Measurements from ENCODE around the gene TSSC4. TPM values are rescaled to one million over a fixed set of nuclear protein-coding genes. Genes with fewer than 3 reads are reported as not detected.

TSSC4 gene
- total RNA-seq, 2 experiments from 2014 or later, result 46.9 to 54.2 TPM

- no peaks in the 10 kb centered on the region for H3K36me3 Mint-ChIP-seq
- H3K9me3 Mint-ChIP-seq, result no peaks in the 10 kb centered on the region
- no peak for DNase-seq
- H3K4me3 Mint-ChIP-seq, result peak overlapping the region; percentile 87
- H3K27ac Mint-ChIP-seq, result peak overlapping the region; percentile 17
- H3K4me1 Mint-ChIP-seq, result peaks cover 25% of the 10 kb centered on the region
- no peaks in the 10 kb centered on the region for H3K27me3 Mint-ChIP-seq
Observed at GRCh38 chr11:2446590-2447252, 46.2 kb downstream of the TSSC4 start.

DNA sequence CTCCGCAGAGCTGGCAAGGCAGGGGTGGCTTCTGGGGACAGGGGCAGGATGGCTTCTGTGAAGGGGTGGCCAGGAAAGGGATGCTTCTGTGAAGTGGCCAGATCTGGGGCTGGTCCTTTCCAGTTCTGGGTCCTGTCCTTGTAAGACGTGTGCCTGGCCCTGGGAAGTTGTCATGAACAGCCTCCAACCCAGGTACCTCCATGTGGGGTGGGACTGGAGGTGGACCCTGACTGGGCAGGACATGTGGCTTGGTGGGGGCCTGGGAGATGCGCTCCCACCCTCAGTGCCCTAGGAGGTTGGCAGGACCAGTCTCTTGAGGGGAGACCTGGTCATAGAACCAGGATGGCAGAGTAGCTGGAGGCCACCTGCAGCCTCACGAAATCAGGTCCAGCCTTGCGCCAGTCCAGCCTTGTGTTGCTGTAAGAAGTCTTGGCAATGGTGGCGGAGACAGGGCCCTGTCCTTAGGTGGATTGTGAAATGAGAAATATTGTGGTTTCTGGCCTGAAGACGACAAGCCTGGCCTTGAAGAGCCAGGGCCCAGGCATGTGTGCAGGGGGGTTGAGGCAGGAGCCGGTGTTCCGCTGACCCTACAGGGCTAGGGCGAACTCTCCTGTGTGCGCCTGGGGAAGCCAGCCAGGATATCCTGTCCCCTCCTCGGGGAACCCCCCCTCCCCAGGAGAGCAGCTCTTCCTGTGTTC is 46.9 kb downstream of the TSSC4 start:
- no peaks in the 10 kb centered on the region for H3K9me3 Mint-ChIP-seq
- H3K27me3 Mint-ChIP-seq, result no peaks in the 10 kb centered on the region
- H3K36me3 Mint-ChIP-seq, result no peaks in the 10 kb centered on the region
- no peak for DNase-seq
- H3K4me3 Mint-ChIP-seq, result peak overlapping the region; percentile 87
- peak overlapping the region; percentile 17 for H3K27ac Mint-ChIP-seq
- peaks cover 23% of the 10 kb centered on the region for H3K4me1 Mint-ChIP-seq

GRCh38 chr11:2447951-2448650 is 47.6 kb downstream of the TSSC4 start:
- Mint-ChIP-seq H3K27ac (no peak overlapping the region), H3K36me3 (no peaks in the 10 kb centered on the region)

DNA sequence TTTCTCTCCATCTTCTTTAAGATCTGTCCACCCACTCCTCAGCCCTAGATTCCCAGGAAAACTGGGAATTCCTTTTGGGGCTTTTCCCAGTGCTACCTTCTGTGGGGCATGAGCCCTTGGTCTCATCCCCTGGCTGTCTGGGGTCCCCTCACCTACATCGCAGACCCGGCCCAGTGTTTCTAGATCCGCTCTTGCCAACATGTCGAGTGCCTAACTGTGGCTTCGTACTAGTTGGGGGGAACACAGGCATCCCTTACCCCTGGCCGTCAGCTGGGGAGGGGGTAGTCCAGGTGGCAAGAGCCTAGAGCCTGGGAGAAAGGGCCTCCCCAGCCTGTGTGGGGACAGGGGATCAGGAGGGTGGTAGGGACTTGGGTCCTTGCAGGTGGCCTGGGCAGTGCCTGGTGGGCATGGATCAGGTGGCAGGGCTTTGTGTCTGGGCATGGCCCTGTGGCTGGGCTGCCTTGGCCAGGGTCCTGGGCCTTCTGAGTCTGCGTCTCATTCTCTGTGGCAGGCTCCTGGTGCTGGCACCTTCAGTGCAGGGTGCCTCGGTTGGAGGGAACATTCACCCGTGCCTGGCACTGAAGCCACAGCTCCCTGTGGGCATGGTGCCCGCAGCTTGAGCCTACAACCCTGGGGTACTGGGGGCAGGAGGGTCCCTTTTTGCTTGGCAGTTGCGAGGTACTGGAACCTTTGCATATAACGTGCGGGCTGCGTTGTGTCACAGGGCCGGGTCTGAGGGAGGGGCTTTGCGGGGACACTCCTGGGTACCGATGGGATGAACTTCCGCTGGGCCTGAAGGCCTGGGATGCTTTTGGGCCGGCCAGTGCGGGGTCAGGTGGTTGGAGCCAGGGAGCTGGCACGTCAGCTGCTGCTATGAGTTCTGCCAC is 48.4 kb downstream of the TSSC4 start:
- Mint-ChIP-seq H3K4me3 (no peak overlapping the region), H3K4me1 (peaks cover 11% of the 10 kb centered on the region), H3K9me3 (no peaks in the 10 kb centered on the region), H3K36me3 (no peaks in the 10 kb centered on the region), H3K27ac (no peak overlapping the region), H3K27me3 (no peaks in the 10 kb centered on the region)
- DNase-seq, result no peak

More at GRCh38 chr11:2447951-2448650, 47.6 kb downstream of the TSSC4 start:
- H3K27me3 Mint-ChIP-seq, result no peaks in the 10 kb centered on the region
- no peak overlapping the region for H3K4me3 Mint-ChIP-seq
- no peaks in the 10 kb centered on the region for H3K9me3 Mint-ChIP-seq
- no peak for DNase-seq
- H3K4me1 Mint-ChIP-seq, result peaks cover 16% of the 10 kb centered on the region

DNA sequence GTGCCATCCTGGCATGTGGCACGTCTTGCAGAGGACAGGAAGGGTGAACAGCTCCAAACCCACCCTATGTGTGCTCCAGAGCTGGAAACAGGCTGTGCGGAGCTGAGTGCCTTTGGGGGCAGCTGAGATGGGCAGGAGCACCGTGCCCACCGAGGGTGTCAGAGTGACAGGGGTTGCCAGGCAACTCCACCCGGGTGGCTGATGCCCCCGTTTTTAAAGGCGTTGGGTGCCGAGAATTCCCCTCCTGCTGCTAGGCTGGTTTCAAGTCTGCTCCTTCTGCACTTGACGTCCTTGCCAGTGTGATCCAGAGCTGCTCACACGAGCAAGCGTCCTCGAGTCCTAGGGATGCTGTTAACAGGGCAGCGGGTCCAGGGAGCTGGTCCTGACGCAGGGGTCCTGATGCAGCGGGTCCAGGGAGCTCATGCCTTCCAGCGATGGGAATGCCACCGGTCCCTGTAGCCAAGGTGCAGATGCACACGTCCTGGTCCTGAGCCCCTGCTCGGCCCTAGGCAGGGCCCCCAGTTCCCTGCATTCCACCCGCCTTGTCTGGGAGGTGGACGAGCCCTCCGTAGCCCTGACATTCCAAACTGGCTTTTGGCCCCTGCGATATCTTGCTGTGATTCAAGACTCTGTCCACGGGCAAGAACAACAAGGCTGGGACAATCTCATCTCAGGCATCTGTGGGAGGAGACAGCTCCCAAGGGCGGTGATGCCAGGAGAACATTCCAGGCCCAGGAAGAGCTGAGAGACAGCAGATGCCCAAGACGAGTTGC is 49.2 kb downstream of the TSSC4 start:
- no peaks in the 10 kb centered on the region for H3K36me3 Mint-ChIP-seq
- peaks cover 11% of the 10 kb centered on the region for H3K4me1 Mint-ChIP-seq
- H3K9me3 Mint-ChIP-seq, result no peaks in the 10 kb centered on the region
- no peak overlapping the region for H3K27ac Mint-ChIP-seq
- no peaks in the 10 kb centered on the region for H3K27me3 Mint-ChIP-seq
- DNase-seq, result no peak
- no peak overlapping the region for H3K4me3 Mint-ChIP-seq

DNA sequence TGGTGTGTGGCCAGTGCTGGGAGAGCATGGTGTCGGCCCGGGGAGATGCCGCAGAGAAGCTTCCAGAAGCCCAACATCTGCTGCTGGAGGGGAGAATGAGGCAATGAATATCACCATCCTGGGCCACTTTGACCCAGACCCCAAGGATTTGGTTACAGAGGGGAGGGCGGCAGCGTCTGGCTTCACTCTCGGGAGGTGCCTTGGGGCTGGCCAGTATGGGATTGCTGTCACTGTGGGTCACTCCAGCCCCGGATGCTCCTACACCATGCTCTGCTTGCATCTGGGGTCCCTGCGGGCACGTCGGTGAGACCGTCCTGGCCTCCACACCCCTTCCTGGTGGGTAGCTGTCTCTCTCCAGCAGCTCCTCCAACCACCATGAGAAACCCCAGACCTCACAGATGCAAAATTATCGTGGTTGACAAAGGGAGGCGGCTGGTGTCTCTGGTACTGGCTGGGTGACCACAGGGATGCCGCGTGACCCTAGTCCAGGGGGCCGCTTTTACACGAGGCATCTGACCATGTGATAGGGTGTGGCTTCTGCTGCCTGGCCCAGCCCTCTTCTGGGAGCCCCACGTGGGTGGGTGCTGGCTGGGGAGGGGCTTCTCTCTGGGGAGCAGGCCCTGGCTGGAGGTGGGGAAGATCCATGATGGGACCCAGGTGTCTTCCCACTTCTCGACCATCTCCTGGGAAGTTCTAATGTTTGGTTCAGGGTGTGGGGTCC is 49.9 kb downstream of the TSSC4 start:
- no peak for DNase-seq
- Mint-ChIP-seq H3K36me3 (peaks cover 3% of the 10 kb centered on the region), H3K4me3 (no peak overlapping the region), H3K9me3 (no peaks in the 10 kb centered on the region), H3K4me1 (peaks cover 8% of the 10 kb centered on the region), H3K27ac (no peak overlapping the region), H3K27me3 (no peaks in the 10 kb centered on the region)

DNA sequence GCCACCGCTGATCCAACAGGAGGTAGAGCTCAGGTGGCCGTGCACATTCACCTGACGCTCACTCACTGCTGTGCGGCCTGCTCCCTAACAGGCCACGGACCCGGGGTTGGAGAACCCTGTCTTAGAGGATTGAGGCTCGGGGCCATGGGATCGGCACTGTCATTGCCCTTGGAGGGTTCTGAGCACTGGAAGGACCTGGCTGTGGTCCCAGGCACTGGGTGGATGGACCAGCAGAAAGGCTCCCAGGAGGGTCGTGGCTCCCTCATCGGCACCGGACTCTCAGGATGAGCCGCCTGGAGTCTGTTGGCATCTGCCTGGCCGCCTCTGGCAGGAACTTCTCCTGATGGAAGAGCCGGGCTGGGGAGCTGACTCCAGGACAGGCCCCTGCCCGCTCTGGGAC is 50.8 kb downstream of the TSSC4 start:
- H3K4me1 Mint-ChIP-seq, result peaks cover 8% of the 10 kb centered on the region
- no peak for DNase-seq
- no peaks in the 10 kb centered on the region for H3K27me3 Mint-ChIP-seq
- H3K9me3 Mint-ChIP-seq, result no peaks in the 10 kb centered on the region
- no peak overlapping the region for H3K4me3 Mint-ChIP-seq
- peaks cover 5% of the 10 kb centered on the region for H3K36me3 Mint-ChIP-seq
- no peak overlapping the region for H3K27ac Mint-ChIP-seq

DNA sequence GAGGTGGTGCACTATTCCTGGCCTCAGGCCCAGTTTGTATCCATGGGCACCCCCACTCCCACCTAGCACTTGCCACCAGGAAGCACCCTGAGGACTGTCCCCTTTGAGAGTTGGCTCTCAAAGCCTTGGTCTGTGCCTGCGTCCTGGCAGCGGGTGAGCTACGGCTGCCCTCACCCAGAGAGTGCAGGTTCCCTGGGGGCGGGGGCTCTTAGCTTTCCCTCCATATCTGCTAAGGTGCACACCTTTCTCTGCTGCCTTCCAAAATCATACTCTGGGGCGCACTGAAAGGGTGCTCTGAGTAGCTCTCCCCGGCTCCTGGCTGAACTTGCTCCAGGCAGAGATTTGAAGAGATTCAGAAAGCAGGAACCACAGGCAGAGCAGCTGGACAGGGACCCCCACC is 51.4 kb downstream of the TSSC4 start:
- DNase-seq, result no peak
- Mint-ChIP-seq H3K27ac (no peak overlapping the region), H3K4me3 (no peak overlapping the region), H3K36me3 (peaks cover 5% of the 10 kb centered on the region), H3K9me3 (no peaks in the 10 kb centered on the region), H3K27me3 (no peaks in the 10 kb centered on the region), H3K4me1 (peaks cover 7% of the 10 kb centered on the region)

DNA sequence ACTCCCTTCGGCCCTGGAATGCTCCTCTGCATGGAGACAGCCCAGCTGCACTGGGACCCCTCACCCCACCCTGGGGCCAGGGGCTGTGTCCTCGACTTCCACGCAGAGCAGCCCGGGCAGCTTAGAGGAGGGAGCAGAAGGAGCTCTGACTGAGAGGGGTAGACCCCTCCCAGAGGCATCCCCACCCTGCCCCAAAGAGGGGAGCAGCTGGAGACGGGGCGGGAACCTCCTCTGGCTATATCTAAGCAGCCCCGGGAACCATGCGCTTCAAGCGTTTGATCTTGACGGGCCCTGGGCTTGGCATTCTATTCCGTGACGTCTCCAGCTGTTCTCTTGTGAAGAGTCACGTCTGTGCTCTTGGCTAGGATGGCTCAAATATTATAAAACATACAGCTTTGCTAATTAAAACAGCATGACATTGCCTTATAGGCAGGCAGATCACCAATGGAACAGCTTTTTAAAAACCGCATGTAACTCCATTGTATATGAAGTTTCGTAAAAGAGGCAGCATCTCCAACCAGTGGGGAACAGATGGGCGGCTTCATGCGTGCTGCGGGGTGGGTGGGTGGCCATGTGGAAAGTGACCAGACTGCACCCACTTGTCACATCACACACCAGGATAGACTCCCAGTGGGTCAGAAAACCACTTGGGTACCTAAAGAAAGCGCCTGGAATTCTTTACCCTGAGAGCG is 51.9 kb downstream of the TSSC4 start:
- H3K9me3 Mint-ChIP-seq, result no peaks in the 10 kb centered on the region
- H3K4me1 Mint-ChIP-seq, result peaks cover 2% of the 10 kb centered on the region
- peaks cover 5% of the 10 kb centered on the region for H3K36me3 Mint-ChIP-seq
- DNase-seq, result no peak
- no peaks in the 10 kb centered on the region for H3K27me3 Mint-ChIP-seq
- no peak overlapping the region for H3K4me3 Mint-ChIP-seq
- no peak overlapping the region for H3K27ac Mint-ChIP-seq

DNA sequence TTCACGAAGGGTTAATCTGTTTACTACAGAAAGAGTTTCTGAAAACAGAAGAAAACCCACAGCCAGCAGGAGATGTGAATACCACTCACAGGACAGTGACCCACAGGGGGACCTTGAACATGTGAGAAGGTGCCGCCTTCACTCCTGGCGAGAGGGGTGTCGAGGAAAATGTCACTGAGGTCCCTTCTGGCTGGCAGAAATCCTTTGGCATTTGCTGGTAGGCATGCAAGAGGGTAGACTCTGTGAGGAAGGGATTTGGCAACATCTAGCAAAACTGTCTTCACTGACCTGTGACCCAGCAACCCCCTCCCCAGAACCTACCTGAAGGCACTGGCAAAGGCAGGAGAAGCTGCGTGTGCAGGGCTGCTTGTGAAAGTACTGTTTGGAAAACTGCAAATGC is 52.9 kb downstream of the TSSC4 start:
- no peaks in the 10 kb centered on the region for H3K27me3 Mint-ChIP-seq
- peaks cover 4% of the 10 kb centered on the region for H3K4me1 Mint-ChIP-seq
- peaks cover 5% of the 10 kb centered on the region for H3K36me3 Mint-ChIP-seq
- no peak overlapping the region for H3K4me3 Mint-ChIP-seq
- DNase-seq, result no peak
- H3K27ac Mint-ChIP-seq, result no peak overlapping the region
- no peaks in the 10 kb centered on the region for H3K9me3 Mint-ChIP-seq

All from activated naive CD8-positive, alpha-beta T cell treated with anti-CD3 and anti-CD28 coated beads for 36 hours (primary cell).